Measurements from ENCODE around the gene ZCCHC17. TPM values are rescaled to one million over a fixed set of nuclear protein-coding genes. Genes with fewer than 3 reads are reported as not detected.

The ZCCHC17 gene
- total and polyA plus RNA-seq, 4 experiments from 2014 or later: 20.2 to 44.5 (median 32.7) TPM

DNA sequence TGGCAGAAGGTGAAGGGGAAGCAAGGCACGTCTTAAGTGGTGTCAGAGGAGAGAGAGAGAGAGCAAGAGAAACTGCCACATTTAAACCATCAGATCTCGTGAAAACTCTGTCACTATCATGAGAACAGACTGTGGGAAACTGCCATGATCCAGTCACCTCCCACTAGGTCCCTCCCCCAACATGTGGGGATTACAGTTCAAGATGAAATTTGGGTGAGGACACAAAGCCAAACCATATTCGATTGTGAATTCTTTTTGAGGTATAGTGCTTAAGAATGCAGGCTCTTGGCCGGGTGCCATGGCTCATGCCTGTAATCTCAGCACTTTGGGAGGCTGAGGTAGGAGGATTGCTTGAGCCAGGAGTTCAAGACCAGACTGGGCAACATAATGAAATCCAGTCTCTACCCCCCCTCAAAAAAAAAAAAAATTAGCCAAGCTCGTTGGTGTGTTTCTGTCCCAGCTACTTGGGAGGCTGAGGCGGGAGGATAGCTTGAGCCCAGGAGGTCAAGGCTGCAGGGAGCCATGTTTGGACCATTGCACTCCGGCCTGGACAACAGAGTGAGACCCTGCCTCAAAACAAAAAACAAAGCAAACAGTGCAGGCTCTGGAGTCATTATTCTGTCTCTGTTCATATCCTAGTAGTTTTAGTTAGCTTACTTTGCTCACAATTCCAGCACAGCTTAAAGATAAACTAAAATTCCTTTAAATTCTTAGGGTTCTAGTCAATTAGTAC, 6.0 kb downstream of the ZCCHC17 start:
- peaks cover 13% of the 10 kb centered on the region for H3K4me1 ChIP-seq (ENCODE audit: insufficient read depth, low read length)
- Mint-ChIP-seq H3K4me1 (peaks cover 18 to 30% (median 25%) of the 10 kb centered on the region in 4 donors), H3K36me3 (peaks cover 8 to 16% of the 10 kb centered on the region in 2 donors), H3K27ac (peak overlapping the region in 3 of 7 donors; percentile 26 to 66 (median 47)), H3K4me3 (no peak overlapping the region), H3K27me3 (no peaks in the 10 kb centered on the region), H3K9me3 (no peaks in the 10 kb centered on the region)
- H3K9me3 ChIP-seq (ENCODE audit: control insufficient read depth in 1 of 2, low read length in 2 of 2): no peaks in the 10 kb centered on the region
- H3K36me3 ChIP-seq (ENCODE audit: insufficient read depth, low read length): no peaks in the 10 kb centered on the region
- DNase-seq: no peak
- no peak overlapping the region for H3K27ac ChIP-seq (ENCODE audit: low read depth, low read length)
- CTCF ChIA-PET (ENCODE audit: partially characterized antibody): interaction anchor here (0.6 kb wide), 1 partner anchor 138 kb away, joined by 4 read pairs; no protein-coding TSS in a partner anchor
- H3K27me3 ChIP-seq (ENCODE audit: insufficient read depth, low read length): no peaks in the 10 kb centered on the region
- intact Hi-C loops (cut with micrococcal nuclease): no loop called here
- POLR2A ChIA-PET (ENCODE audit: partially characterized antibody): no interaction called here
- no peak overlapping the region for H3K4me3 ChIP-seq (ENCODE audit: low read length in 2 of 2)

GRCh38 chr1:31306278-31306677, 9.4 kb downstream of the ZCCHC17 start:
- POLR2A ChIA-PET (ENCODE audit: partially characterized antibody): no interaction called here

DNA sequence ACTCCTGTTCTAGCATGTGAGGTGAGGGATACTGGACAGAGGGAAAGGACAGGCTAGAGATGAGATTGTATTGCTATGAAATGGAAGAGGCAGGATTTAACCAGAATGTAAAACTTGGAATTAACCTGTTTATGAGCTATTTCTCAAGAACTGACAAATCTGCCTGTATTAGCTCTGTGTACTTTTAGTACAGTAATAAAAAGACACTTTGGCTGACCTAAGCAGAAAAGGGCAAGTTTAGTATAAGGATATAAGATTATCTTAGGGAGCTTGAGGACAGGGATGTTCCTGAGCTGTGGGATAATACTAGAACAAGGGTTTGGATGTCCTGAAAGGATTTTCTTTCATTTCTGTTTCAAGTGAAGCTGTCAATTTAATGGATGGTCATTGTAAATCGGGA, 11.2 kb downstream of the ZCCHC17 start:
- Histone ChIP-seq H3K4me1 (ENCODE audit: insufficient read depth, low read length) (no peaks in the 10 kb centered on the region), H3K4me3 (ENCODE audit: low read length in 2 of 2) (no peak overlapping the region), H3K27me3 (ENCODE audit: insufficient read depth, low read length) (no peaks in the 10 kb centered on the region), H3K27ac (ENCODE audit: low read depth, low read length) (no peak overlapping the region), H3K36me3 (ENCODE audit: insufficient read depth, low read length) (peaks cover 22% of the 10 kb centered on the region), H3K9me3 (ENCODE audit: control insufficient read depth in 1 of 2, low read length in 2 of 2) (no peaks in the 10 kb centered on the region)
- H3K36me3 Mint-ChIP-seq: peaks cover 42 to 51% of the 10 kb centered on the region in 2 donors
- no peaks in the 10 kb centered on the region for H3K27me3 Mint-ChIP-seq
- CTCF ChIA-PET (ENCODE audit: partially characterized antibody): interaction anchor here (1.1 kb wide), 1 partner anchor 11 kb away, joined by 3 read pairs; the partner anchor contains the start of genes SNRNP40 and ZCCHC17
- POLR2A ChIA-PET (ENCODE audit: partially characterized antibody): interaction anchor here (1.5 kb wide), 1 partner anchor 11 kb away, joined by 3 read pairs; the partner anchor contains the start of genes SNRNP40 and ZCCHC17
- H3K4me3 Mint-ChIP-seq: no peak overlapping the region
- H3K27ac Mint-ChIP-seq: peak overlapping the region in 2 of 7 donors; percentile 16 to 86
- intact Hi-C loops (cut with micrococcal nuclease): no loop called here
- H3K4me1 Mint-ChIP-seq: peaks cover 9 to 10% (median 9%) of the 10 kb centered on the region in 4 donors
- H3K9me3 Mint-ChIP-seq: no peaks in the 10 kb centered on the region
- DNase-seq: no peak

More at GRCh38 chr1:31306278-31306677, 9.4 kb downstream of the ZCCHC17 start:
- no peak for DNase-seq
- Histone ChIP-seq H3K27ac (ENCODE audit: low read depth, low read length) (no peak overlapping the region), H3K27me3 (ENCODE audit: insufficient read depth, low read length) (no peaks in the 10 kb centered on the region), H3K36me3 (ENCODE audit: insufficient read depth, low read length) (peaks cover 11% of the 10 kb centered on the region), H3K4me3 (ENCODE audit: low read length in 2 of 2) (no peak overlapping the region), H3K4me1 (ENCODE audit: insufficient read depth, low read length) (no peaks in the 10 kb centered on the region), H3K9me3 (ENCODE audit: control insufficient read depth in 1 of 2, low read length in 2 of 2) (no peaks in the 10 kb centered on the region)
- no peak overlapping the region for H3K4me3 Mint-ChIP-seq
- CTCF ChIA-PET (ENCODE audit: partially characterized antibody): no interaction called here
- H3K9me3 Mint-ChIP-seq: no peaks in the 10 kb centered on the region
- intact Hi-C loops (cut with micrococcal nuclease): no loop called here
- no peaks in the 10 kb centered on the region for H3K27me3 Mint-ChIP-seq
- peak overlapping the region in 1 of 7 donors; percentile 16 for H3K27ac Mint-ChIP-seq
- H3K36me3 Mint-ChIP-seq: peaks cover 31 to 40% of the 10 kb centered on the region in 2 donors
- peaks cover 9 to 15% (median 10%) of the 10 kb centered on the region in 4 donors for H3K4me1 Mint-ChIP-seq

DNA sequence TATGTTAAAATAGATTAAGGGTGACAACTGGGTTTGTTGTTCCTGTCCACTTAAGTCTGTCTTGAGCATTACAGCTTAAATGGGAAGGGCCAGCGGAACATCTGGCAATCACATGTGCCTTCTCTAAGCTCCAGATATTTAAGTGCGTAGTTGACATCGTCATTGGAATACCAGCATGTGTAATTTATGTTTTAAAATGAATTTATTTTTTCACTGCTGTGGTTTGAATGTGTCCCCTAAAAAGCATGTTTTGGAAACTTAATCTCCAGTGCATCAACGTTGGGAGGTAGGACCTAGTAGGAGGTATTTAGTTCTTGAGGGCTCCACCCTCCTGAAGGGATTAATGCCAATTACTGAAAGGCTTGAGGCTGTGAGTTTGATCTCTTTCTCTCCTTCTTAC, 13.4 kb downstream of the ZCCHC17 start:
- intact Hi-C loops (cut with micrococcal nuclease): no loop called here
- H3K4me1 Mint-ChIP-seq: peaks cover 0 to 6% (median 2%) of the 10 kb centered on the region in 4 donors
- no peak for DNase-seq
- no peak overlapping the region for H3K27ac Mint-ChIP-seq
- no peaks in the 10 kb centered on the region for H3K27me3 Mint-ChIP-seq
- H3K9me3 ChIP-seq (ENCODE audit: control insufficient read depth in 1 of 2, low read length in 2 of 2): no peaks in the 10 kb centered on the region
- no peaks in the 10 kb centered on the region for H3K4me1 ChIP-seq (ENCODE audit: insufficient read depth, low read length)
- H3K4me3 Mint-ChIP-seq: no peak overlapping the region
- ChIA-PET CTCF (ENCODE audit: partially characterized antibody) (no interaction called here), POLR2A (ENCODE audit: partially characterized antibody) (no interaction called here)
- H3K36me3 Mint-ChIP-seq: peaks cover 53 to 68% of the 10 kb centered on the region in 2 donors
- no peaks in the 10 kb centered on the region for H3K9me3 Mint-ChIP-seq
- H3K36me3 ChIP-seq (ENCODE audit: insufficient read depth, low read length): peaks cover 26% of the 10 kb centered on the region
- H3K27ac ChIP-seq (ENCODE audit: low read depth, low read length): no peak overlapping the region
- no peak overlapping the region for H3K4me3 ChIP-seq (ENCODE audit: low read length in 2 of 2)
- no peaks in the 10 kb centered on the region for H3K27me3 ChIP-seq (ENCODE audit: insufficient read depth, low read length)

GRCh38 chr1:31315902-31316301, 19.1 kb downstream of the ZCCHC17 start:
- Mint-ChIP-seq H3K27me3 (no peaks in the 10 kb centered on the region), H3K4me1 (no peaks in the 10 kb centered on the region), H3K36me3 (peaks cover 59 to 74% of the 10 kb centered on the region in 2 donors), H3K9me3 (no peaks in the 10 kb centered on the region), H3K4me3 (no peak overlapping the region), H3K27ac (no peak overlapping the region)
- H3K27ac ChIP-seq (ENCODE audit: low read depth, low read length): no peak overlapping the region
- ChIA-PET CTCF (ENCODE audit: partially characterized antibody) (no interaction called here), POLR2A (ENCODE audit: partially characterized antibody) (no interaction called here)
- H3K27me3 ChIP-seq (ENCODE audit: insufficient read depth, low read length): no peaks in the 10 kb centered on the region
- H3K36me3 ChIP-seq (ENCODE audit: insufficient read depth, low read length): peaks cover 37% of the 10 kb centered on the region
- no peaks in the 10 kb centered on the region for H3K4me1 ChIP-seq (ENCODE audit: insufficient read depth, low read length)
- DNase-seq: no peak
- H3K9me3 ChIP-seq (ENCODE audit: control insufficient read depth in 1 of 2, low read length in 2 of 2): no peaks in the 10 kb centered on the region
- no peak overlapping the region for H3K4me3 ChIP-seq (ENCODE audit: low read length in 2 of 2)
- intact Hi-C loops (cut with micrococcal nuclease): no loop called here

DNA sequence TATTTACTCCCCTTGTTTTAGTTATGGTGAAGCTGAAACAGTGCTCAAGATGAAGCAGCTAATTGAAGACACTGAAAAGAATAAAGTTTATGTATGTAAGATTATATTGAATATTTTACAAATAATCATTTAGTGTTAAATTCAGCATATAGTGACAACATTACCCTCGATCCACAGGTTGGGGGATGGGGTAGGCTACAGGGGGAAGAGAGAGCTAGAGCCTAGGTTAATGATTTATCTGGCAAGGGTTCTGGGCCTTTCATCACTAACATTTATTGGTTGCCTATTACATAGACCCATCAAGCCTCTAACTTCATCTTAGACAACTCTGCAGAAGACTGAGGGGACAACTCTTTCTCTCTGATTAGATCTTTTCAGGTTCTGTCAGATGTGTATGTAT, 21.3 kb downstream of the ZCCHC17 start:
- no peaks in the 10 kb centered on the region for H3K4me1 Mint-ChIP-seq
- Histone ChIP-seq H3K4me3 (ENCODE audit: low read length in 2 of 2) (no peak overlapping the region), H3K9me3 (ENCODE audit: control insufficient read depth in 1 of 2, low read length in 2 of 2) (no peaks in the 10 kb centered on the region), H3K27ac (ENCODE audit: low read depth, low read length) (no peak overlapping the region), H3K27me3 (ENCODE audit: insufficient read depth, low read length) (no peaks in the 10 kb centered on the region), H3K4me1 (ENCODE audit: insufficient read depth, low read length) (no peaks in the 10 kb centered on the region), H3K36me3 (ENCODE audit: insufficient read depth, low read length) (peaks cover 22% of the 10 kb centered on the region)
- H3K27me3 Mint-ChIP-seq: no peaks in the 10 kb centered on the region
- CTCF ChIA-PET (ENCODE audit: partially characterized antibody): no interaction called here
- POLR2A ChIA-PET (ENCODE audit: partially characterized antibody): no interaction called here
- intact Hi-C loops (cut with micrococcal nuclease): no loop called here
- DNase-seq: no peak
- H3K4me3 Mint-ChIP-seq: no peak overlapping the region
- H3K27ac Mint-ChIP-seq: no peak overlapping the region
- H3K9me3 Mint-ChIP-seq: no peaks in the 10 kb centered on the region
- peaks cover 56 to 70% of the 10 kb centered on the region in 2 donors for H3K36me3 Mint-ChIP-seq

- intact Hi-C loops (cut with micrococcal nuclease): no loop called here
- Mint-ChIP-seq H3K27ac (no peak overlapping the region), H3K9me3 (no peaks in the 10 kb centered on the region), H3K36me3 (peaks cover 34 to 41% of the 10 kb centered on the region in 2 donors), H3K4me3 (no peak overlapping the region), H3K27me3 (no peaks in the 10 kb centered on the region), H3K4me1 (peaks cover 0 to 3% (median 1%) of the 10 kb centered on the region in 4 donors)
- no peak overlapping the region for H3K27ac ChIP-seq (ENCODE audit: low read depth, low read length)
- H3K27me3 ChIP-seq (ENCODE audit: insufficient read depth, low read length): no peaks in the 10 kb centered on the region
- ChIA-PET POLR2A (ENCODE audit: partially characterized antibody) (no interaction called here), CTCF (ENCODE audit: partially characterized antibody) (no interaction called here)
- H3K4me1 ChIP-seq (ENCODE audit: insufficient read depth, low read length): no peaks in the 10 kb centered on the region
- H3K36me3 ChIP-seq (ENCODE audit: insufficient read depth, low read length): peaks cover 7% of the 10 kb centered on the region
- H3K9me3 ChIP-seq (ENCODE audit: control insufficient read depth in 1 of 2, low read length in 2 of 2): no peaks in the 10 kb centered on the region
- DNase-seq: no peak
- H3K4me3 ChIP-seq (ENCODE audit: low read length in 2 of 2): no peak overlapping the region
These were observed 27.3 kb downstream of the ZCCHC17 start for GRCh38 chr1:31324093-31324492.
